ENCODE data around the gene PLPPR4. TPM values are rescaled to one million over a fixed set of nuclear protein-coding genes. Genes with fewer than 3 reads are reported as not detected.
"Not testable (repeated sequence)": the region's sequence is repeated elsewhere in the genome, so short reads cannot be mapped to it uniquely, and the experiment has no call there.

The PLPPR4 gene
- total RNA-seq, 2 experiments from 2014 or later: not detected

DNA sequence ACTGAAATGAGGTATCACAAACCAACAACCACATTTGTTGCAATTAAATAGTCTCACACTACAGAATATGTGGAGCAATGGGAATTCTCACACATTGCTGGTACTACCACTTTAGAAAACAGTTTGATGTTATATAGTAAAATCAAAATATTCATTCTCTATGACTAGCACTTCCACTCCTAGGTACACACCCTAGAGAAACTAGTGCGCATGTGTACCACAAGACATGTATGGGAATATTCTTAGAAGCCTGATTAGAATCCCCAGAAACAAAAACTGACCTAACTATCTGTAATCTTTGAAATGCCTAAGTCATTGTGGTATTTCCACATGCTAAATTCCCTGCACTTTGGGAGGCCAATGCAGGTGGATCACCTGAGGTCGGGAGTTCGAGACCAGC, 18.1 kb upstream of the PLPPR4 start:
- no peak overlapping the region for H3K27ac Mint-ChIP-seq
- POLR2A ChIA-PET: no interaction called here
- no peak for ATAC-seq (ENCODE audit: low read depth)
- no peak overlapping the region for H3K4me3 Mint-ChIP-seq
- no peaks in the 10 kb centered on the region for H3K36me3 Mint-ChIP-seq
- H3K9me3 Mint-ChIP-seq: peaks cover 1% of the 10 kb centered on the region
- no peak for DNase-seq
- H3K4me1 Mint-ChIP-seq: no peaks in the 10 kb centered on the region
- no peaks in the 10 kb centered on the region for H3K27me3 Mint-ChIP-seq

DNA sequence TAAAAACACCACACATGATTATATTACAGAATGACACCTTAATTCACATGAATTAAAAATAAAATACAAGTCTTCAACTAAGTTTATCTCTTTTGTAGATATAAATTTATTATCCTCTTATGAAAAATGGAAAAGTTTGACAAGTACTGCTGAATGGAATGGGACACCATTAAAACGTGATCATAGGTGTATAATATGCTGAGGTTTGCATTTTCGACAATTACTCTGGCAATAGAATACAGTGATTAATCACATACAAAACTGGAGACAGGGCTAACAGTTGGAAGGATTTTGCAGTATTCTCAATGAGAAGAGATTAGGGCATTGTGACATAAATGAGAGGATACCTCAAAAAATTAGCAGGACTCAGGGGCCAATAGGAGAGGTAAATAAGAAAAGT, 17.1 kb upstream of the PLPPR4 start:
- Mint-ChIP-seq H3K27ac (no peak overlapping the region), H3K36me3 (no peaks in the 10 kb centered on the region), H3K4me3 (no peak overlapping the region), H3K27me3 (no peaks in the 10 kb centered on the region), H3K9me3 (peaks cover 1% of the 10 kb centered on the region), H3K4me1 (no peaks in the 10 kb centered on the region)
- POLR2A ChIA-PET: no interaction called here
- DNase-seq: no peak
- ATAC-seq (ENCODE audit: low read depth): no peak

DNA sequence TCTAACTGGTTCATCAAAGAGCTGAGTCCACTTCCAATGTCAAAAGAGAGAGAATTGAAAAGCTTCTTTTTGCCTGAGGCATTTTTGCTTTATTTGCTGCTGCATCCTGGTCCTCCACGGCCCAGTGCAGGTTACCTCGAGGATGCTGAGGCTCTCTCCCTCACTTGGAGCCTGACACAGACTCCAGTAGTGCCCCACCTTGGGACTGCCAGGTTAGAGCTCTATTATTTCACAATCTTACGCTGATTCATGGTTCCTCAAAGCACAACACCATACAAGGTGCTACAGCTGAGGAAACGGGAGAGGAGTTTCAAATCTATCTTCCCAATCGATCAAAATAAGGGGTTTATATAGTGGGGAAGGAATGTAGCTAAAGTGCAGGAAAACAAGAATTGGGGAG, 13.6 kb upstream of the PLPPR4 start:
- Mint-ChIP-seq H3K27me3 (no peaks in the 10 kb centered on the region), H3K27ac (no peak overlapping the region), H3K9me3 (peaks cover 1% of the 10 kb centered on the region), H3K4me1 (no peaks in the 10 kb centered on the region), H3K4me3 (no peak overlapping the region), H3K36me3 (no peaks in the 10 kb centered on the region)
- POLR2A ChIA-PET: no interaction called here
- DNase-seq (no peak), ATAC-seq (ENCODE audit: low read depth) (no peak)

DNA sequence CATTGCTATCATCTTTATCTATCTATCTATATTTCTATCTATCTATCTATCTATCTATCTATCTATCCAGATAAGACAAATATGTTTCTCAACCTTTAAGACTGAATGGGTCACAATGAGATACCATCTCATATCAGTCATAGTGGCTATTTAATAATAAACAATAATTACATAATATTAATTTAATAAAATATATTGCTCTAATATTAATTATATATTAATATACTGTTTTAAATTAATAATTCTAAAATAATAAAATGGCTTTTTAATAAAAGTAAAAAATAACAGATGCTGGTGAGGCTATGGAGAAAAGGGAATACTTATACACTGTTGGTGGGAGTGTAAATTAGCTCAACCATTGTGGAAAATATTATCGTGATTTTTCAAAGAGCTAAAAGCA, 13.0 kb upstream of the PLPPR4 start:
- Mint-ChIP-seq H3K36me3 (no peaks in the 10 kb centered on the region), H3K27me3 (no peaks in the 10 kb centered on the region), H3K27ac (no peak overlapping the region), H3K4me1 (no peaks in the 10 kb centered on the region), H3K4me3 (no peak overlapping the region), H3K9me3 (peaks cover 1% of the 10 kb centered on the region)
- POLR2A ChIA-PET: no interaction called here
- DNase-seq (no peak), ATAC-seq (ENCODE audit: low read depth) (no peak)

DNA sequence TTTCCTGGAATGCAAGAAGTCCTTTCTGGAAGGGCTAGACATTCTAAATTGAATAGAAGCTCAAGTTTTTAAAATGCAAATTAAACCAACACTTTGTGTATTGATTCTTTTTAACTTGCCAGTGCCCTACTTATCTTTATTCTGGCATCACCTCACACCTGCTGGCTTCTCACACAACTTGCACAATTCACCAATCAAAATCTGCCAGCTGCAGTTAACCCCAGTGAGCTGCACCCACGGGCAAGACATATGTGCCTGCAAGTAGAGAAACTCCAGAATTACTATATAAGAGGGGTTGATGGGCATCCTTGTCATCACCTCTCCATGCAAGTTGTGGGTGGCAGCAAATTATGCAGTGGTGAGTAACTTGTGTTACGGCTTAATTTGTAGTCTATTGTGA, 11.7 kb upstream of the PLPPR4 start:
- no peaks in the 10 kb centered on the region for H3K36me3 Mint-ChIP-seq
- no peaks in the 10 kb centered on the region for H3K4me1 Mint-ChIP-seq
- POLR2A ChIA-PET: no interaction called here
- H3K9me3 Mint-ChIP-seq: peaks cover 1% of the 10 kb centered on the region
- H3K27ac Mint-ChIP-seq: no peak overlapping the region
- ATAC-seq (ENCODE audit: low read depth) (no peak), DNase-seq (no peak)
- H3K4me3 Mint-ChIP-seq: no peak overlapping the region
- H3K27me3 Mint-ChIP-seq: no peaks in the 10 kb centered on the region

DNA sequence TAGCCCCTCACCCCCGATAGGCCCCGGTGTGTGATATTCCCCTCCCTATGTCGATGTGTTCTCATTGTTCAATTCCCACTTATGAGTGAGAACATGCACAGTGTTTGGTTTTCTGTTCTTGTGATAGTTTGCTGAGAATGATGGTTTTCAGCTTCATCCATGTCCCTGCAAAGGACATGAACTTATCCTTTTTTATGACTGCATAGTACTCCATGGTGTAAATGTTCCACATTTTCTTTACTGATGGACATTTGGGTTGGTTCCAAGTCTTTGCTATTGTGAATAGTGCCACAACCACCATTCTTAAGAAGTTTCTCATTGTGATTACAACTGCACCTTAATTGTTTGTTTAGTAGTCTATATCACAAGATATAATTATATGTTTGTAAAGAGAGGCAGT, 3.9 kb upstream of the PLPPR4 start:
- H3K9me3 Mint-ChIP-seq; H3K36me3 Mint-ChIP-seq; ATAC-seq (ENCODE audit: low read depth); H3K4me1 Mint-ChIP-seq; DNase-seq; H3K27ac Mint-ChIP-seq; H3K4me3 Mint-ChIP-seq; POLR2A ChIA-PET: not testable (repeated sequence)
- peaks cover 32% of the 10 kb centered on the region for H3K27me3 Mint-ChIP-seq

DNA sequence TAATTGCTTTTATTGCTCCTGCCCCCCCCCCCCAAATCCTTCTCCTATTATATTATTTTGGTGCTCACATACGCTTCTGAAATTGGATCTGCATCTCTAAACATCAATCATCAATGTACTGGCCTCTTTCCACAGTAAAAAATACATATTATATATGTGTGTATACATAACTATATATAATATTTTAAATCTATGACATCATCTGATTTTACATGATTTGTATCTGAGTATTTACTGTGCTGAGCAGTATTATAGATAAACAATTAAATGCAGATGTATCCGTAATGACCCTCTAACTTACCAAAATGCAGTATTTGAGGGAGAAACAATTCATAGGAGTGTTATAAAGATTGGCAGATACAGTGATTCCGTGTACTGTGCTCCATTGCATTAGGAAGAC, 832 bp downstream of the PLPPR4 start:
- Mint-ChIP-seq H3K4me1 (no peaks in the 10 kb centered on the region), H3K36me3 (no peaks in the 10 kb centered on the region), H3K27me3 (peaks cover 35% of the 10 kb centered on the region), H3K27ac (no peak overlapping the region), H3K4me3 (no peak overlapping the region), H3K9me3 (peaks cover 3% of the 10 kb centered on the region)
- DNase-seq (no peak), ATAC-seq (ENCODE audit: low read depth) (no peak)
- POLR2A ChIA-PET: no interaction called here

DNA sequence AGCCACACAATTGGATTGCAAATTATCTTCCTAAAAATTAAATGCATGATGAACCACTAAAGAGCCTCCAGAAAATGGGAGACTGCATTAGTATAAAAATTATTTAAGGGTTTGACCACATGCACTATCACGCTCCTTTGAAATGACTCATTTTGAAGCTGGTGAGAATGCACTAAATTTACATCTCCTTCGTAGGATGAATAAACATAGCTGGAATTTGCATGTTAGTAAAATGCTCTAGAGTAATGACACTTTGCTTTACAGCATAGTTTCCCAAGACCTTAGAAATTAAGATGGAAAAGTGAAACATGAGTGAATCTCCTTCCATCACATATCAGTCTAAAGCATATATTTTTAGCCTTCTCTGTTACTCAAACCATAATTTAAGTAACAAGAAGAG, 2.4 kb downstream of the PLPPR4 start:
- H3K9me3 Mint-ChIP-seq: peaks cover 6% of the 10 kb centered on the region
- POLR2A ChIA-PET: no interaction called here
- DNase-seq (no peak), ATAC-seq (ENCODE audit: low read depth) (no peak)
- H3K36me3 Mint-ChIP-seq: no peaks in the 10 kb centered on the region
- H3K4me1 Mint-ChIP-seq: no peaks in the 10 kb centered on the region
- H3K4me3 Mint-ChIP-seq: no peak overlapping the region
- H3K27ac Mint-ChIP-seq: no peak overlapping the region
- peaks cover 38% of the 10 kb centered on the region for H3K27me3 Mint-ChIP-seq

DNA sequence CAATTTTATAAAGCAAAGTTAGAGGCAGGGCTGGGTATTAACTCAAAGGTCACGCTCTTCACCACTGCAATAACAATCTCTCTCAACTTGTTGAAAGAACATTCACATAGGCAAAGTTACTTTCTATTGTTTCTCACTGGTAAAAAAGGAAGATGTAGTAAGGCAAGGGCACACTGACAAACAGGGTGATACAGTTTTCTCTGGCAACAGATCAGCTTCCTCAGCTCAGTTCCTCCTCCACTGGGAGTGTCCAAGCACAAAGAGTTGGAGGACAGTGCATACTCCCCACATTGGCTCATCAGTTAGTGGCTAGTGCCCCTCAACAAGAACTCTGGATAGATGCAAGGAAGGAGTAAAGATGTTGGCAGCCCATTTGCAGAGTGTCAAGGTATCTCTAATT, 3.7 kb downstream of the PLPPR4 start:
- POLR2A ChIA-PET: no interaction called here
- no peaks in the 10 kb centered on the region for H3K4me1 Mint-ChIP-seq
- no peaks in the 10 kb centered on the region for H3K36me3 Mint-ChIP-seq

DNA sequence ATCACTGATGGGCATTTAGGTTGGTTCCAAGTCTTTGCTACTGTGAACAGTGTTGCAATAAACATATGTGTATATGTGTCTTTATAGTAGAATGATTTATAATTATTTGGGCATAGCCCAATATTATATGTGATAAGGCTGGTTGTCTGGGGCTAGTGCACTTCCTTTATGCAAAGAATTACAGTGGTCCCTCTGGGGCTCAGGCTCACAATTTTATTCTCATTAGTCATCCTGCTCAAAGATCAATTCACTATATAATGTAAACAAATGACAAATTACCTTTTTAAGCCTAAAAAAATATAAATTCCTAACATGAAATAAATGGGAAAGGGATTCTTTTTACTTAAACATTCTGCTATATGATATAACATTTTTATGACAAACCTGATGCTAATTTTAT, 5.0 kb downstream of the PLPPR4 start:
- Mint-ChIP-seq H3K27ac (no peak overlapping the region), H3K36me3 (no peaks in the 10 kb centered on the region), H3K9me3 (peaks cover 3% of the 10 kb centered on the region), H3K27me3 (peaks cover 16% of the 10 kb centered on the region), H3K4me3 (no peak overlapping the region), H3K4me1 (no peaks in the 10 kb centered on the region)
- POLR2A ChIA-PET: no interaction called here
- DNase-seq: no peak
- no peak for ATAC-seq (ENCODE audit: low read depth)

More for the DNA sequence above, 3.7 kb downstream of the PLPPR4 start:
- Mint-ChIP-seq H3K27ac (no peak overlapping the region), H3K27me3 (peaks cover 29% of the 10 kb centered on the region), H3K4me3 (no peak overlapping the region), H3K9me3 (peaks cover 3% of the 10 kb centered on the region)
- ATAC-seq (ENCODE audit: low read depth) (no peak), DNase-seq (no peak)

DNA sequence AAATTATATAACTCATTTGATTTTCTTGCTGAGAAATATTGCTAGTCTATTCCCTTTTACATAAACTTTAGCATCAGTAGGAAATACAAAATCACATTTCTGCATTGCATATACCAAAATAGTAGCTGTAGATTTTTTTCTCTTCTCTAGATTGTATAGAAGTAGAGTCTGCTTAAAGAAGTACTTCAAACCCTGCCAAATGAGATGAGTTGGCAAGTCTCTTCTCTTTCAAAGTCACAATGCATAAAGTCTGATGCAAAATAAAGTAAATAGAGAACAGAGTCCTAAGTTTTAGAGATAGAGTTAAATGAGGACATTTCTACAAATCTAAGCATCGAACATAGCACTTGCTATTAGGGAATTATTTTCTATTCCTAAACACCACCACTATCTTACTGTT, 6.4 kb downstream of the PLPPR4 start:
- no peak overlapping the region for H3K27ac Mint-ChIP-seq
- no peak overlapping the region for H3K4me3 Mint-ChIP-seq
- H3K36me3 Mint-ChIP-seq: no peaks in the 10 kb centered on the region
- no peak for ATAC-seq (ENCODE audit: low read depth)
- H3K4me1 Mint-ChIP-seq: no peaks in the 10 kb centered on the region
- H3K27me3 Mint-ChIP-seq: peaks cover 4% of the 10 kb centered on the region
- no peak for DNase-seq
- H3K9me3 Mint-ChIP-seq: peaks cover 3% of the 10 kb centered on the region
- POLR2A ChIA-PET: no interaction called here

DNA sequence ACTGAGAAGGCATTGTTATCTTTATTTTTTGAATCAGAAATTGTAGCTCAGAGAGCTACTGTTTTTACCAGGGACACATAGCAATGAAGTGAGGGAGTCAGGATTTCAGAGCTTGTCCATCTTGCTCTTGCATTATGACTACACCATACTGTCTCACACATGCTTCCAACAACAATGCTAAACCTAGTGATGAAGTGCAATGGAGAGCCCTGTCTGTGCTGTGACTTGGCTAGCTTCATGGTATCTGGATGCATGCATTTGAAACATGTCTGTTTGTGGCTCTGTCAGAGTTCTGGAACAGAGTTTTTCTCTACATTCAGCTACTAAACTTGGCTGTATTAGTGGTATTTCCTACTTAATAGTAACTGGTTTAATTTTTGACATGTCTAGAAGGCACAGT, 7.0 kb downstream of the PLPPR4 start:
- DNase-seq (no peak), ATAC-seq (ENCODE audit: low read depth) (no peak)
- Mint-ChIP-seq H3K4me1 (no peaks in the 10 kb centered on the region), H3K9me3 (peaks cover 3% of the 10 kb centered on the region), H3K36me3 (no peaks in the 10 kb centered on the region), H3K27ac (no peak overlapping the region), H3K27me3 (peaks cover 3% of the 10 kb centered on the region), H3K4me3 (no peak overlapping the region)
- POLR2A ChIA-PET: no interaction called here

DNA sequence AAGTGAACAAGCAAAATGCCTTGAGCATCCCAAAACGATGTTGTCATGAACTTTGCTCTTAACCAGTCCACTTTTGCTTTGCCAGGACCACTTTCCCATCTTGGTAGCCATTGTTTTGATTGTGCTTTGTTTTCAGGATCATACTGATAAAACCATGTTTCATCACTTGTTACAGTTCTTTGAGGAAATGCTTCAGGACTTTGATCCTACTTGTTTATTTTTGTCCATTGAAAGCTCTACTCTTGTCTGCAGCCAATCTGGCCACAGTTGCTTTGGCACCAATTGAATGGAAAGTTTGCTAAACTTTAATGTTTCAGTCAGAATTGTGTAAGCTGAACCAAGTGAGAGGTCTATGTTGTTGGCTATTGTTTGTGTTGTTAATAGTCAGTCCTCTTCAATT, 12.8 kb downstream of the PLPPR4 start:
- H3K9me3 Mint-ChIP-seq: no peaks in the 10 kb centered on the region
- no peaks in the 10 kb centered on the region for H3K36me3 Mint-ChIP-seq
- POLR2A ChIA-PET: no interaction called here
- DNase-seq (no peak), ATAC-seq (ENCODE audit: low read depth) (no peak)
- H3K4me1 Mint-ChIP-seq: no peaks in the 10 kb centered on the region
- no peak overlapping the region for H3K27ac Mint-ChIP-seq
- H3K27me3 Mint-ChIP-seq: no peaks in the 10 kb centered on the region
- no peak overlapping the region for H3K4me3 Mint-ChIP-seq

DNA sequence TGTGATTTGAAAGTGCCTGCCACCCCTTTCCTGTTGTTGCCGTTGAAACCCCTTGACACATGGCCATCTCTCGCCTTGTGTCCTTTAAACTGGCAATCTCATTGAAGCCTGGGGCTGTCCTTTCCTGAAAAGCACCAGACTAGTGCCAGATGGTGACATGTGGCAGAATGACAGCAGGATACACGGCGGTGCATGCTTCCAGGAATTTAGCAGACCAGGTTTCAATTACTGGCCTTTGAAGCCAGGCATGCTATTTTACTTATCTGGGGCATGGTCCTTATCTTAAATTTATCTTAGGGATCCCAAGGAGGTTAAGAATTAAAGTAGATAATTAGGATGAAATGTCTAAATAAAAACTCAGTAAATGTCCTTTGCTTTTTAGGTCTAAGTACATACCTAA, 15.2 kb downstream of the PLPPR4 start:
- POLR2A ChIA-PET: no interaction called here
- H3K4me3 Mint-ChIP-seq: no peak overlapping the region
- H3K27ac Mint-ChIP-seq: no peak overlapping the region
- ATAC-seq (ENCODE audit: low read depth) (no peak), DNase-seq (no peak)
- no peaks in the 10 kb centered on the region for H3K4me1 Mint-ChIP-seq
- no peaks in the 10 kb centered on the region for H3K27me3 Mint-ChIP-seq
- H3K9me3 Mint-ChIP-seq: no peaks in the 10 kb centered on the region
- H3K36me3 Mint-ChIP-seq: no peaks in the 10 kb centered on the region

DNA sequence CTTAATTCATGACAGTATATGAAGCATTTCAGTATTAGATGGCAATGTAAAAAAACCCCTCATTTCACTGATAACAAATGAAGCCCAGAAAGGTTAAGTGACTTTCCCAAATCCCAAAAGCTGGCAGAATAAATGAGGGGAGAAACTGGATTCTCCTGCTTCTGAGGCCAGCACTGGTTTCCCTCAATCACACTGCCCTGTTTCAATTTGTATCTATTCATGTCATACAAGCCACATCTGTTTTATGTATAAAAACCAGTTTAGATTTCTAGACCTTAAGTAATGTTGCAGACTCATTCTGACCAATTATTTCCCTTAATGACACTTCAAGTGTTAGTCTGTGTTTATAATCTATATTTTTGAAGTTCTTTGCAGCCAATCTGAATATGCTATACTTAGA, 16.8 kb downstream of the PLPPR4 start:
- DNase-seq (no peak), ATAC-seq (ENCODE audit: low read depth) (no peak)
- no peak overlapping the region for H3K27ac Mint-ChIP-seq
- no peak overlapping the region for H3K4me3 Mint-ChIP-seq
- H3K4me1 Mint-ChIP-seq: no peaks in the 10 kb centered on the region
- H3K36me3 Mint-ChIP-seq: no peaks in the 10 kb centered on the region
- no peaks in the 10 kb centered on the region for H3K27me3 Mint-ChIP-seq
- POLR2A ChIA-PET: no interaction called here
- H3K9me3 Mint-ChIP-seq: no peaks in the 10 kb centered on the region

All from activated naive CD8-positive, alpha-beta T cell treated with anti-CD3 and anti-CD28 coated beads, Interleukin-2, amount 10 ng/mL, durations not matched to agents 7 days and 5 days (primary cell).